NCI-H1930 (cell line): ENCODE results near the gene CRACDL.
"Not testable (repeated sequence)": the region's sequence is repeated elsewhere in the genome, so short reads cannot be mapped to it uniquely, and the experiment has no call there.

Source experiments
- DNase-seq, 2 experiments: peaks; one replicate each; lab custom pipeline; 2025; lab: John Stamatoyannopoulos, UW

CRACDL gene

GRCh38 chr2:98773907-98774306, 162.1 kb downstream of the CRACDL start:
- DNase-seq = no peak

DNA sequence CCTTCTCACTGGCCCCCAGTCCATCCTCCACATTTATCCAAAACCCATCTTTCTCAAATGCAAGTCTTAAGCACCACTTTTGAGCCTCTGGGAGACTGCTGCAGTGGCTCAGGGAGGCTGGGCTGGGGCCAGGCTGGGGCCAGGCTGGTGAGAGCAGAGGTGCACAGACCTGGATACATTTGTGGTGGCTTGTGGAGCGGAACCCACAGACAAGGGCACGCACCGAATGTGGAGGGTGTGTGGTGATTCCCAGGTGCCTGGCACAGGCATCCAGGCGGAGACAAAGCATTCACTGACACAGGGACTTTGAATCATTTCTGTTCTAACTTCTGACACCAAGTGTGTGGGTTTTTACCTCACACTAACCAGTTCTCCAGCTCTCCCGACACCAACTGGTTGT, 162.9 kb downstream of the CRACDL start:
- DNase-seq = no peak

- DNase-seq = no peak
These were observed 163.5 kb downstream of the CRACDL start for GRCh38 chr2:98772536-98772935.

- no peak for DNase-seq
These were observed 164.1 kb downstream of the CRACDL start for GRCh38 chr2:98771721-98772524.

- no peak for DNase-seq
These were observed 164.8 kb downstream of the CRACDL start for GRCh38 chr2:98771264-98771663.

DNA sequence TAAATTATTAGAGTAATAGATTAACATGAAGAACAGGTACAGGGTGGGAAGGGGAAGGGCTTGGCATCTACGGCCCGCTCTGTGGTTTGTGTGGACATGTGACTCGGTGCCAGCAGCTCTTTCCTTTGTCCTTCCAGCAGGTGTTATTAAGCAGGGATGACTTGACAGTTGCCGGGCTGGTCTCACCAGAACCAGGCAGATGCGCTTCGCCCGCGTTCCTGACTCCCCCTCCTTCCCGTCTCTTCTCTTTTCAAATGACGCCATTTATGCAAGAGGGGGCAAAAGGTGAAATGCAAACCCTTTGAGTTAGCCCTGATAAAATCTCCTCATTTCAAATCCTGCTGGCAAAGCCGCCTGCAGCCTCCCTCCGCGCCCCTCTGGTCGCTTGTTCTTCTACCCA, 166.2 kb downstream of the CRACDL start:
- DNase-seq = no peak

- DNase-seq = no peak
These were observed 166.9 kb downstream of the CRACDL start for GRCh38 chr2:98769114-98769476.

DNA sequence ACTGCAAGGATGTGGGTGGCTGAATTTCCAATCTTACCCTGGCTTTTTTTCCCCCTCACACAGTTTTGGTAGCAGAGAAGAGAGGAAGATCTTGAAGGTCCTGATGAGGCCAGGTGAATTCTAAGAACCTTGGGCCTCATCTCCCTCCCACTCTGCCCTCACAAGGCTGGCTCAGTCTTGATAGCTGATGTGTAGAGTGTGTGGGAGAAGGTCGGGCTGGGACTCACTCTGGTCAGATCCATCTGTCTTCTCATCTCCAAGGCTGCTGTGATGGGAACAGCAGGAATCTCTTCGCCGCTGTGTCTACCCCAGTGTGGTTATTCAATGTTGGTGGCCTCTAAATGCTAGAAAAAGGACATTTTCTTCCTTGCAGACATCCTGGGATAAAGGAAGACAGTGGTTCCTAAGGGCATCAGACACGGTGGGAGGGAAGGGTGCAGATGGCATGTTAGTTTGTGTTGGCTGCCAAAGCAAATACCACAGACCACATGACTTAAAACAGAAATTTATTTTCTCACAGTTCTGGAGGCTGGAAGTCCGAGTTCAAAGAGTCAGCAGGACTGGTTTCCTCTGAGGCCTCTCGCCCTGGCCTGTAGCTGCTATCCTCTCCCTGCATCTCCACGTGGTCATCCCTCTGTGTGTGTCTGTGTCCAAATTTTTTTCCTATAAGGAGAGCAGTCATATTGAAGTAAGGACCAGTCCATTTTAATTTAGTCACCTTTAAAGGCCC, 167.5 kb downstream of the CRACDL start:
- no peak for DNase-seq

GRCh38 chr2:98764499-98764898, 171.5 kb downstream of the CRACDL start:
- no peak for DNase-seq

GRCh38 chr2:98763209-98763951, 172.6 kb downstream of the CRACDL start:
- no peak for DNase-seq

DNA sequence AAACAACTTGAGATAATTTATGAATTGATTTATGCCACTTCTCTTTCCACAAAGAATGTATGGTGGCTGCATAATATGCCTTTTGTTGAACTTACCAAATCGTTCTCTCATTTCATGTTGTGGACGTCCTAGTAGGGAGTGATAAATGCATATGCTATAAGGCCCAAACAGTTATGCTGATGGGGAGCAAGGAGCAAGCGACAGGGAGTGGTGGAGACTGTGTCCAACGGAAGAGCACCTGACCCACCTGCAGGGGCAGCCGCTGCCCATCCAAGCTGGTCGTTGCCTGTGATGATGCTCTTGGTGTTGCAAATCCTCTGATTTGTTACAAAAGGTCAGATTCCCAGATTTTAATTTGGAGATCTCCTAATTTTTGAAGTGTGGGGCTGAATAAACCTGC, 174.1 kb downstream of the CRACDL start:
- DNase-seq = no peak

GRCh38 chr2:98761267-98761781, 174.7 kb downstream of the CRACDL start:
- no peak for DNase-seq

GRCh38 chr2:98759827-98760625, 176.0 kb downstream of the CRACDL start:
- no peak for DNase-seq

GRCh38 chr2:98759338-98759737, 176.7 kb downstream of the CRACDL start:
- DNase-seq = no peak

- no peak for DNase-seq
These were observed 178.1 kb downstream of the CRACDL start for GRCh38 chr2:98757904-98758421.

GRCh38 chr2:98753801-98754200, 182.2 kb downstream of the CRACDL start:
- DNase-seq = no peak

GRCh38 chr2:98752711-98753110, 183.3 kb downstream of the CRACDL start:
- DNase-seq = not testable (repeated sequence)

GRCh38 chr2:98751748-98752147, 184.3 kb downstream of the CRACDL start:
- DNase-seq = no peak

DNA sequence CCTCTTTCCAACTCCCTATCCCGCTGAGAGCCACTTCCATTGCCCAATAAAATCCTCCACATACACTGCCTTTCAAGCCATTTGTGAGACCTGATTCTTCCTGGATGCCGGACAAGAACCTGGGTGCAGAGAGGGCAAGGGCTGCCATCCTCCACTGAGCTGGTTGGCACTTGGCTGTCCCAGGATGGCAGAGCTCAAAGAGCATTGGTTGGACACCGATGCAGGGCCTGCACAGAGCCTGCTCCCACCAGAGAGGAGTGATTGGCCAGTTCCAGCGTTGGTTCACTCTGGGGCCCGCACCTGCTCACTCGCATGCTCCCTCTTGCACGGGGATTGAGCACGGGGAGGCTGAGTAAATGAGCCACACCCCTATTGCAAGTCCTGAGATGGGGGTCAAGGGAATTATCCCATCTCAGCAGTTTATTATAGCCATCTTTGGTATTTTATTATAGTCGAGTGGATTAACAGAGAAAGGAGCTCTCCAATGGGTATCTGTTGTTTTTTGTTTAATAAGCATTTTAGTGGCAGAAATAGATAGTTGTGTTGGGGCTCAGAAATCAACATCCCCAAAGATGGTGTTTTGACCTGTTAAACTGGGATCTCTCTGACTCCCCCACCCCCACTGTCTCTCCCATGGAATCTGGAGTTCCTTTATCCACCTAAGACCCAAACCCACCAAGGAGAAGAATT, 185.3 kb downstream of the CRACDL start:
- no peak for DNase-seq

- DNase-seq = no peak
These were observed 187.0 kb downstream of the CRACDL start for GRCh38 chr2:98749066-98749450.
